HTR-8/SVneo (cell line): Measurements from ENCODE around the gene FAM228B.
"Not testable (repeated sequence)": the region's sequence is repeated elsewhere in the genome, so short reads cannot be mapped to it uniquely, and the experiment has no call there.

ENCODE experiments used
- DNase-seq: peaks from one replicate; pipeline ENCODE4 v3.0.0; 2011; ENCODE audit warnings: low spot score, mixed read lengths; ENCODE audit not compliant: insufficient read length
- FAIRE-seq: peaks from 2 replicates; lab custom pipeline; 2011; peaks lifted over from hg19 to GRCh38; lab: Jason Lieb, UNC

Gene FAM228B

DNA sequence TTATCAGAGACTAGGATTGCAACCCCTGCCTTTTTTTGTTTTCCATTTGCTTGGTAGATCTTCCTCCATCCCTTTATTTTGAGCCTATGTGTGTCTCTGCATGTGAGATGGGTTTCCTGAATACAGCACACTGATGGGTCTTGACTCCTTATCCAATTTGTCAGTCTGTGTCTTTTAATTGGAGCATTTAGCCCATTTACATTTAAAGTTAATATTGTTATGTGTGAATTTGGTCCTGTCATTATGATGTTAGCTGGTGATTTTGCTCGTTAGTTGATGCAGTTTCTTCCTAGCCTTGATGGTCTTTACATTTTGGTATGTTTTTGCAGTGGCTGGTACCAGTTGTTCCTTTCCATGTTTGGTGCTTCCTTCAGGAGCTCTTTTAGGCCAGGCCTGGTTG is 73.9 kb downstream of the FAM228B start:
- not testable (repeated sequence) for FAIRE-seq, DNase-seq

DNA sequence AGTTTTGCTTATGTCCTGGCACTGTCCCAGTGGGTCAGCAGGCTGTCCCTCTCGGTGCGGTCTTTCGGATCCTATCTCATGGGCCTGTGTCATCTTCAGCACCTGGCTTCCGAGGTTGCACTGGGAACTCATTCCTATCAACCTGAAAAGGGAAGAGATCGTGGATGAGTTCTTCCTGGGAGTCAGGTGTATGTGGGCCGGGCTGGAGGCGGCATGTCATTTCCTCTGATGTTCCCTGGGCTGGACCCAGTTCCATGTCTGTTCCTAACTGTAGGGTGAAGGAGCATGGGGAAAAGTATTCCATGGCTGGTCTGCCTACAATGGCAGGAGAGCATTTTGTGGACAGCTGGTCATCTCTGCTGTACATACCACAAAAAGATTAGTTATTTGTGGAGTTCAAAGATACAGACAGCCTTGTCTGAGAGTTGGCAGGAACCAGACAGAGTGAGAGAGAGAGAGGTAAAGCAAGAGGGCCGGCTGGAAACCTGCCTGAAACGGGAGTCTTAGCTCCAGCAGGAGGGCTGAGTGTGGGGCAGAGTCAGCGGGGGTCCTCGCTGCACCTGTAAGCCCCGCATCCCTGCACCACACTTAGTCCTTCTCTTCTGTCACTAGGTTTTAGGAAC is 76.8 kb downstream of the FAM228B start:
- DNase-seq = no peak
- no peak for FAIRE-seq

DNA sequence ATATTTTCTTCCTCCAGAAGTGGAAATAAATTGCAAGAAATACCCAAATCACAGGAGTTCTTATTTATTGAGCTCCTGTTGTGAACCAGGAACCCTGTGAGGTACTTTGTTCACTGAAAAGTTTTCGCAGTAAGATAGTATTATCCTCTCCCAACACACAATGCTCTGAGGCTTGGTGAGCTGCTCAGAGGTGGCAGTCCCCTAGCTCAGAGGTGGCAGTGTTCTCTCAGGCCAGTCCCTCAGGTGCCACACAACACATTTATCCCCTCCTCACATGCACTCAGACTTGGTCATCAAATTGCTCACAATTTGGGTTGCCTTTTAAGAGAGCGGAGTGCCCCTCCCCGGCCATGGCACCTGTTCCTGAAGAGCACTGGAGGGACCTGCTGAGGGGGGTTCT is 77.5 kb downstream of the FAM228B start:
- FAIRE-seq (no peak), DNase-seq (no peak)

DNA sequence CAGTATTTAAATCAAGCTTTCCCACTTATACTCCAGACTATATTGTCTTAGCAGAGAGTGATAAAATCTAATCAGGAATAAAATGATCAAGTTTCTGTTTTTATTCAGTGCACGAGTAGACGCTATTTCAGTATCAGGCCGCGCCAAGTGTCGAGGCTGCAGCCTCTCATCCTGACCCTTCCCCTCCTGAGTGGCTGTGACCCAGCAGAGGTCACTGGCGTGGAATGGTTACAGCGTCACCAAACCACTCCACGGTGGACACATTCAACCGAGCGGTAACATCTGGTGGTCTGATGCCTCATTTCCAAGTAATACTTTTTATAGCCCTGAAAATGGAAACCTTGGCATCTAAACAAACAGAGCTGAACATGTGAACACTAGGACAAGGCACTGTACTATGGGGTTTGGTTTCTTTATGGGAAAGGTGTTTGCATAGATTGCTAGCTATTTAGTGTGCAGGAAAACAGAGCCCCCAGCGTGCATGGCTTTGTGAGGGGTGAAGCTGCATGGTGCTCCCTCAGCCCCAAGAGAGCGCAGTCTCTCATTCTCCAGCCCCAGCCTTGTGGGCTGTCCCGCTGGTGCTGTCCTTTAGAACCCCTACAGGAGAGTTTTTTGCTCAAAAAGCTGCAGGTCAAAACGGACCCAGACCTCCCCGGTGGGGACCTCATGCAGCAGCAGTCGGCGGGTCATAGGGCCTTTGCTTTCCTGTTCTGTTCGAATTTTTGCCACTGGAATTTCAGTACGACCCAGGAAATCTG is 79.9 kb downstream of the FAM228B start:
- FAIRE-seq (peak; percentile 26), DNase-seq (no peak)

DNA sequence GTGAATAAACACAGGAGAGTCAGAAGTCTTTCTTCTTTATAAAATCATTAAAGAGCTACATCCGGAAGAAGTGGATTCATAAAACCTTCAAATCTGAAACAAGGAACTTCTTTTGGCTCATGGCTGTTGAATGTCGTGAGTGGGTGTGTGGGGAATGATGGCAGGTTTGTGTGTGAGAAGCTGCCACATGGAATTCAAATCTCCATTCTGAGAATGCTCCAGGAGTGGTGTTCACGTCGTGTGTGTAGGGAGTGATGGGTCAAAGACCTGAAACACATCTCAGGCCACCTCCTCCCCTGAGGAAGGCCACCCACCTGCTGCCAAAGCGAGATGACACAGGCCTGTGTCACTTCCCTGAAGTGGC is 80.5 kb downstream of the FAM228B start:
- DNase-seq (no peak), FAIRE-seq (no peak)

DNA sequence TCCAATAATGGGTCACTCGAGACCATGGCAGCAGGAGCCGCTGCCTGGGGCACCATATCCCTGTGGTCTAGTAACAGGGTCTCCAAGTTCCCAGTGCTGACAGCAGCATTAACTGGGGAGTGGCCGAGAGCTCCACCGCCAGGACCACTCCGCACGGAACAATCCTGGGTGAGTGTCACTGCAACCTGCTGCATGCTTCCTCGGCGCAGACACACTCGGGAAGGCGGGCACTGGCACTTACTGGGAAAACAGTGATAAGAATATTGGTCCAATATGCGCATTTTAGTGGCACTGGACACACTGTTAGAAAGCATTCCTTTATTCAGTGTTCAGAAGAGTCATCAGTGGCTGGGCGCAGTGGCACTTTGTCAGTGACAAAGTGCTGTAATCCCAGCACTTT is 81.2 kb downstream of the FAM228B start:
- DNase-seq (no peak), FAIRE-seq (no peak)

DNA sequence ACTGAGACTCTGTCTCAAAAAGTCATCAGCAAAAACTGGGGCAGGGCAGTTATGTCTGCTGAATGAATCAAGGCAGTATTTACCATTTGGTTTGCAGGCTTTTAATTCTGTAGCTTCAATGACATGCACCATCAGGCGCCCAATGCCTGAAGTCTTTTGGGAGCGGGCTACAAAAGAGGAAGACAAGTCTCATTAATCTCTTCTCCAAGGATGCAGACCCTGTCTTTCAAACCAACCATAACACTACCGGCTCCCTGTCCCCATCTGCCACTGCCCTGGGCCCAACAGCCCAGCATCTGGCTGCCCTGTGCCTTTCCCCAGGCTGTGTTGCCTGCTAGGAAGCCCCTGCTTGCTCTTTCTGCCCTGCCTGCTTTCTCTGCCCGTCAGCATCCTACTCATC is 81.9 kb downstream of the FAM228B start:
- no peak for FAIRE-seq
- DNase-seq = no peak

DNA sequence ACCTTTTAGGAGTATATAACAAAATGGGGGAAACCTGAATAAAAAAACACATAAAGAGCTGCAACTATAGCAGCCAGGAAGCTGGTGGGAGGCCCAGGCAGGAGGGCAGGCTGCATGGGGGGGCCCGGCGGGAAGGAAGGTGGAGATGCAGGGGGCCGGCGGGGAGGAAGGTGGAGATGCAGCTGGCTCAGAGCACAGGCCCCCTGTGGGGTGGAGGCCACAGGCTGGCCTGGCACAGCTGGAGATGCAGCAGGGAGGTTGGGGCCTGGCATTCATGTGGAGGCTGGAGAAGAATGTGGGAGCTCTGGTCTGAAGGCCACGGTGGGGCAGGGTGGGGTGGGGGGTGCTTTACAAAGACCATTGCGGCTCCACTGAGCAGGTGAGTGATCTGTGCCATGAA is 83.0 kb downstream of the FAM228B start:
- DNase-seq (no peak), FAIRE-seq (no peak)

DNA sequence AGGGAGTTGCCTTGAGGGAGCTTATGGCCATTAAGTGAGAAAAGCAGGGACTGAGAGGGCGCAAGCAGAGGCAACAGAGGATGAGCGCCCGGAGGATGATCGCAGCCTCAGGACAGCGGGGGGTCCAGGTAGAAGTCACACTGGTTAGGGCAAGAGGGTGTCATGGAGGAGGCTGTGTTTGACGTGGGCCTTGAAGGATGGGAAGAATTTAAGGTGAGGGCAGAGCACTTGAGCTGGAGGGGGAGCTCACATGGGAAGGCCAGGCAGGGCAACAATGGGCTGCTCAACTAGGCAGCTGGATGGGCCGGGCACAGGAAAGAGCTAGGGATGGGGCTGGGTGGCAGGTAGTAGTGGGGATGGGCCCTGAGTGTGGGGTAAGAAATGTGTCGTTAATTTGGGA is 83.4 kb downstream of the FAM228B start:
- DNase-seq (no peak), FAIRE-seq (no peak)

DNA sequence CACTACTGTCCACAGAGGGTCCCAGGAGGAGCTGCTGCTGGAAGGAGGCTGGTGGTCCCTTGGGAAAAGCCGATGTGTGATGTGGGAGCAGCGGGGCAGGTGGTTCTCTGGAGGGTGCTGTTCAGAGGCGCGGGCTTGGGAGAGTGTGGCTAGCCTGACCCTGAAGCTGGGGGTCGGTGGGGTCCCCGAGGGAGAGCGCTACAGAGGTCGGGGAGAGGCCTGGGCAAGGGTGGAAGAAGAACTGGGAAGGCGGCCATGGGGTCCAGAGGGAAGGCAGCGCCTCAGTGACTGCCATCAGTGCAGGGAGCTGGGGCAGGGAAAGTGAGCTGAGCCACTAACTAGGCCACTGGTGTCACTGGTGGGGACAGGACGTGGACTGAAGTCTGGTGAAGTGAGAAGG is 84.1 kb downstream of the FAM228B start:
- DNase-seq (no peak), FAIRE-seq (no peak)

DNA sequence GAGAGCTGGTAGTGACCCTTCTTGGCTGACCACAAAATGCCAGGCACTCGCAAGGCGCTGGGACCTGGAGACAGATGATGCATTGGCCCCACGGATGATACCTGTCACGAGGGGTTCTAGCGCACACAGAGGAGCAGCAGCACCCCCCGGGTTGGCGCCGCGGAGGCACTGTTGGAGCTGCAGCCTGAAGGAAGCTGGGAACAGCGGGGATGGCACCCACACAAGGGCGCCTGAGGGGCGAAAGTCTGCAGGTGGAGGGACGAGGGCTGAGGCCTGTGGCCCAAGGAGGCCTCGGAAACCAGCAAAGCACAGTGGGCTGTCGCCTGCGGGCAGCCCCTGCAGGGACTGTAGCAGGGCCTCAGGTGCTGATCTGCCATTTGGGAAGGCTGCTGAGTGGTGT is 85.2 kb downstream of the FAM228B start:
- DNase-seq (no peak), FAIRE-seq (no peak)

DNA sequence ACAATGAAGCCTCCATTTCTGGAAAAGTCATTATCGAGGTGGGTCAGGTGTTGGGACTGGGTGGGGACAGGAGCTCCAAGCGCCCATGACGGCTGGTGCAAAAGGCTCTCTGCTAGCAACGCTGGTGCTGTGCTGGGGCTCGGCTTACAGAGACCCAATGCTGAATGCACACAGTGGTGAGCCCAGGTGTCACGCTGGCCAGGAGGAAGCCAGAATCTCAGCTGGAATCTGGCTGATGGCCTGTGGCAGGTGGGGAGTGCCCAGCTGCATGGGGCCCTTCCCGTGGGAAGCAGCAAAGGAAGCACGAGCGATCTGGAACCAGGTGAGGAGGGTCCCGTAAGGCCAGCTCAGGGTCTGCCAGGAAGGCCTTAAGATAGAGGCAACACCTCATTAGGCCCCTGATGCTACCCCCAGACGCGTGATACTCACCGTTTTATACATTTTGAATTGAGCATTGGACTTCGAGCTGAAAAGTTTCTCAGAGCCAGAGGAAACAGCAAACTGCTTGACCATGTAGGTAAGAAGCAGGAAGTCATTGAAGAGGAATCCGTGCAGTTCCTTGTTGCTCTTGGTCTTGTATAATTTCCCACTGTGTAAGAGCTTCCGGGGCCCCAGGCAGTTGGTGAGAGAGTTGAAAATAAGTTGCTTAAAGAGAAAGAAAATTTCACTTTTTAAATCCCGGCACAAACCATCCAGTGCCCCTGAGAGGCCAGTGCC is 86.3 kb downstream of the FAM228B start:
- FAIRE-seq (no peak), DNase-seq (no peak)

DNA sequence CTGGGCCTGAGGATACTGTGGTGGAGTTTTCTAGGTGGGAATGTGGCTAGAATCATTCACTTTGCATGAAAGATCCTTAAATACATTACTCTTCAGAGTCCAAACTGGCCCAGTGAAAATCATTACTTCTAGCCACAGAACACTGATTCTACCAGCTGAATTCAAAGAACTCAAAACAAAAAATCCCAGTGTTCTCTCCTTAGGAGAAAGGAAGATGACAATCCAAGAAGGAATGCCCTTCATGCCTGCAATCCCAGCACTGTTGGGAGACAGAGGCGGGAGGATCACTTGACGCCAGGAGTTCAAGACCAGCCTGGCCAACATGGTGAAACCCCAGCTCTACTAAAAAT is 86.8 kb downstream of the FAM228B start:
- DNase-seq (no peak), FAIRE-seq (no peak)

DNA sequence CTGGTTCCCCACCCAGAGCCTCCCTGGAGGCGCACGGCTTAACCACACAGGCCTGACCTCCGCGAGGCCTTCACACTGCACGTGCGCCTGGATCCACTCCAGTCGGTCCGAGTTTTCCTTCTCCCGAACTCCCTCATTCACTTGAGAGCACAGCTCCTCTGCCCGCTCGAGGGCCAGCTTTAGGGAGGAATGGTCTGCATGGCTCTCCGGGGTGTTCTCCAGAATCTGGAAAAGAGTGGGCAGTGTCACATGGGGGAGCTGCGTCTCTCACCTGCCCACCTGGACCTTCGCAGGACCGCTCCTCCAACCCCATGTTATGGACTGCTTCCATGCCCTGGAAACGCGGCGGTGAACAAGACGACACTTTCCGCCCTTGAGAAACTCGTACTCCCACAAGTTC is 87.5 kb downstream of the FAM228B start:
- FAIRE-seq = no peak

DNA sequence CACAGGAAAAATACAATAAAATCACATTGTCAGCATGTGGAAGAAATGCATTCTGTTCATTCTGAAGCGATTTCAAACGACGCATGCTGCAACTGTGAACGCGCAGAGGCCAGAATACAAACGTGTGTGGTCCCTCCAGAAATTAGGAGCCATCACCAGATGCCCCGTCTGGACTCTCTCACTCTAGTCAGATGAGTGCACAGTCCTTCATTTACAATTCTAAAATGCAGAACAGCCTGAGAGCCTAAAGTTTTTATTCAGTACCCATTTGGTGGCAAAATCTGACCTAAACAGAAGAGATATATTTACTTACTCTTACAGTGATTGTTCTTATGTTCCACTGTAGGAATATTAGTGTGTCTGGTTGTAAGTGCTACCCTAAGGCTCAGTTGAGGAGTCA is 88.1 kb downstream of the FAM228B start:
- FAIRE-seq (no peak), DNase-seq (no peak)

More for the DNA sequence above, 87.5 kb downstream of the FAM228B start:
- no peak for DNase-seq

DNA sequence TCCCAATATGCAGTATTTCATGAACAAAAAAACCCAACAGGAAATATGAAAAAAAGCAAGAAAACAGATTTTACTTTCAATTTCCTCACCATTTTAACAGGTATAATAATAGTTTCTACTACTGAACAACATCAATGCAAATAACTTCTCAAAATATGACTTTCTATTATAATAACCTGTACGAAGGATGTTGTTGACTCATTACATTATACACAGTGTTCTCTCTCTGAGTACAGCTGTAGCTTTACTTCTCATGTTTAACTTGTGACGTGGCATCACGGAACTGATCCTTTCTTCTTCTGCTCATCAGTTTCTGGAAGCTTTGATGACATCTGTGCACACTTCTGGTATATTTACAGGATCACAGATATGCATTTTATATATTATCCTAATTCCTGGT is 91.6 kb downstream of the FAM228B start:
- no peak for FAIRE-seq
- DNase-seq = no peak
